ENCODE data around the gene SPO11.
"Not testable (repeated sequence)": the region's sequence is repeated elsewhere in the genome, so short reads cannot be mapped to it uniquely, and the experiment has no call there.

The SPO11 gene

GRCh38 chr20:57341663-57342062, 12.1 kb downstream of the SPO11 start:
- no peak for DNase-seq (ENCODE audit: low spot score)

- no peak for DNase-seq (ENCODE audit: low spot score)
Measured at GRCh38 chr20:57342829-57343228, 13.2 kb downstream of the SPO11 start.

GRCh38 chr20:57346477-57346876, 16.9 kb downstream of the SPO11 start:
- DNase-seq (ENCODE audit: low spot score) = peak; percentile 77

- DNase-seq (ENCODE audit: low spot score) = no peak
Measured at GRCh38 chr20:57347393-57347792, 17.8 kb downstream of the SPO11 start.

- DNase-seq (ENCODE audit: low spot score) = not testable (repeated sequence)
Measured at GRCh38 chr20:57348200-57348921, 18.8 kb downstream of the SPO11 start.

- not testable (repeated sequence) for DNase-seq (ENCODE audit: low spot score)
Measured at GRCh38 chr20:57348922-57349574, 19.4 kb downstream of the SPO11 start.

GRCh38 chr20:57350081-57350710, 20.6 kb downstream of the SPO11 start:
- peak; percentile 31 for DNase-seq (ENCODE audit: low spot score)

GRCh38 chr20:57350726-57351041, 21.1 kb downstream of the SPO11 start:
- not testable (repeated sequence) for DNase-seq (ENCODE audit: low spot score)

GRCh38 chr20:57351042-57351783, 21.6 kb downstream of the SPO11 start, which contains the start of gene RAE1:
Gene RAE1 (plus strand): TSS chr20:57351255. CDS start chr20:57354039, 2,784 bp downstream.
- peak; percentile 94 for DNase-seq (ENCODE audit: low spot score)

GRCh38 chr20:57352305-57352704, 22.7 kb downstream of the SPO11 start:
- DNase-seq (ENCODE audit: low spot score) = no peak

- DNase-seq (ENCODE audit: low spot score) = no peak
Measured at GRCh38 chr20:57353351-57353750, 23.7 kb downstream of the SPO11 start.

GRCh38 chr20:57361517-57361916, 31.9 kb downstream of the SPO11 start:
- DNase-seq (ENCODE audit: low spot score) = peak; percentile 80

GRCh38 chr20:57364451-57364850, 34.8 kb downstream of the SPO11 start:
- DNase-seq (ENCODE audit: low spot score) = no peak

GRCh38 chr20:57369596-57369995, 40.0 kb downstream of the SPO11 start:
- DNase-seq (ENCODE audit: low spot score) = no peak

- DNase-seq (ENCODE audit: low spot score) = no peak
Measured at GRCh38 chr20:57370316-57370715, 40.7 kb downstream of the SPO11 start.

GRCh38 chr20:57371363-57371762, 41.8 kb downstream of the SPO11 start:
- no peak for DNase-seq (ENCODE audit: low spot score)

GRCh38 chr20:57372157-57372556, 42.6 kb downstream of the SPO11 start:
- no peak for DNase-seq (ENCODE audit: low spot score)

- DNase-seq (ENCODE audit: low spot score) = no peak
Measured at GRCh38 chr20:57372581-57373350, 43.2 kb downstream of the SPO11 start.

- DNase-seq (ENCODE audit: low spot score) = no peak
Measured at GRCh38 chr20:57374343-57374930, 44.8 kb downstream of the SPO11 start.

- DNase-seq (ENCODE audit: low spot score) = no peak
Measured at GRCh38 chr20:57374931-57375651, 45.5 kb downstream of the SPO11 start.
